Activated naive CD8-positive, alpha-beta T cell treated with anti-CD3 and anti-CD28 coated beads, Interleukin-2, amount 50 U/mL, for 16 hours (primary cell): ENCODE results near the gene IDI1.

ENCODE experiments used
- DNase-seq: peaks from one replicate; pipeline ENCODE4 v3.0.0-alpha.2; 2020; ENCODE audit warnings: low read depth, low spot score

Gene IDI1

DNA sequence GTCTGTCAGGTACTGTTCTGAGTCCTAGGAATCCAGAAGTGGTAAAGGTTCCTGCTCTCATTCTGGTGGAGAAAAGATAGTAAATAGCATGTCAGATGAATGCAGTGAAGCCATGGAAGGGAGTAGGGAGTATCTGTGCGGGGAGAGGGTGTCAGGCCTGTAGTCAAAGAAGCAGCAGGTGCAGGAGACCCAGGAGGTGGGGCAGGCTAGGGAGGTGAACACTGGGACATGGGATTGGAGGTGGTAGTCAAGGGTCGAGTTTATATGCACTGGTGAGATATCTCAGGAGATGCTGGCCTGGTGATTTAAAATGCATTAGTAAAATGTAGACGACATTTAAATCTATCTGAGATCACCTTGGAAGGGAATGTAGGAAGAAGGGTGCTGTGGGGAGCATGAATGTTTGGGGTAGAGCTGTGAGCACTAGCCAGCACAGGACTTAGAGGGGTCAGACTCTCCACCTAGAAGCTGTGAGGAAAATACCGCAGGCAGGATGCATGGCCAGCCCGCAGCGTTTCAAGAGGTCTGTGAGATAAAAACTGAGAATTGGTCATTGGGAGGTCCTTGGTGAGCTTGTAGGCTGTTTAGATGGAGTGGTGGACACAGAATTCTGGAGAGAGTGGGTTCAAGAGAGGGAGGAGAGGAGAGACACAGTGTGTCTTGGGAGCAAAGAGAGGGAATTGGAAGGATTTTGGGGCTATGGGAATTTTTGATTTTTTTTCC, 53.9 kb downstream of the IDI1 start:
- DNase-seq, result no peak

DNA sequence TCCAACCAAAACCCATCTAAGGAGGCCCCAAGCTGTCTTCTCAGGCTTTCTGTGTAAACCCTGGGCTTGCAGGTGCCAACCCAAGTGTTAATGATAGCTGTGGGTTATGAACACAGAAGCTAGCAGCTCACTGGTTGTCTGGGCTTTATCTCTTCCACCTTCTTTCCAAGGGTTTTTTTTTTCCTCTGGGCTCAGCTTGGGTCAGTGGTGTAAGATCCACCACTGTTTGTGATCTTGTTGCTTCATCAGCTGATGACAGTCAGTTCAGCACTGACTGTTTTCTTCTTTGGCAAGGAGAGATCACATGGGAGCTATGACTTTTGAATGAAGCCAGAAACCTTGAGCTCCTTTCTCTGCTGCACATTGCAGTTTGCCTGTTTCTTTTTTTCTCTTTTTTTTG, 56.0 kb downstream of the IDI1 start:
- no peak for DNase-seq

DNA sequence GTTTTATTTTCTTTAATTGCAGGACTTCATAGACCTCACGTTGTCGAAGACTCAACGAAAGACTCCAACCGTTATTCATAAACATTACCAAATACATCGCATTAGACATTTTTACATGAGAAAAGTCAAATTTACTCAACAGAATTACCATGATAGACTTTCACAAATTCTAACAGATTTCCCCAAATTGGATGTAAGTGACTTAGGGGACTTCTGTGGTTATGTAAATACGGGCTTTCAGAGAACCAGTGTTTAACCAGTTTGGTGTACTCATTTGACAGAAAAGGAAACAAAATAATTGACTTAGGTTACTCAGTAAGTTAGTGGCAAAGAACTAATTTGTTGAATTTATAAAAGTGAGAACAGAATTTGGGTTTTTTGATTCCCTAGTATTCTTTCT, 56.5 kb downstream of the IDI1 start:
- no peak for DNase-seq

DNA sequence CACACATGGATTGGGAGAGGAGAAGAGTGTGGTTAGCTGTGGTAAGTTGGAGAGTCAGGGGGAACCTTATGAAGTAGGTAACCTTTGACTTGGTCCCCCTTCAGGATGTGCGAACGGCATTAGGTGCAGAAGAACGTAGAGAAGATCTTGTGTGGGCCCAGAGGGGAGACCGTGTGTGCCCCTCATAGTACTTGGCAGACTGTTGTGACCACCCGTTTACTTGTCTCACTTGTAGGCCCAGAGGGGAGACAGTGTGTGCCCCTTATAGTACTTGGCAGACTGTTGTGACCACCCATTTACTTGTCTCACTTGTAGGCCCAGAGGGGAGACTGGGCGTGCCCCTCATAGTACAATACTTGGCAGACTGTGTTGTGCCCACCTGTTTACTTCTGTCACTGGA, 58.1 kb downstream of the IDI1 start:
- DNase-seq, result no peak
